GM12878 (cell line): ENCODE results near the gene RBPMS2. TPM values are rescaled to one million over a fixed set of nuclear protein-coding genes. Genes with fewer than 3 reads are reported as not detected.

ENCODE experiments used
- ATAC-seq: fragments of 200-7000 bp; cut with Tn5 transposase; 3 replicates; pipeline ENCODE4 v1.9.1; 2020; ENCODE audit warnings: mild to moderate bottlenecking, moderate library complexity
- BruUV-seq: library from RNA; stranded (reverse); fragments of 400-500 nt; replicated peaks from 2 replicates; lab custom pipeline; 2021; lab: Mats Ljungman, UMichigan
- CTCF ChIA-PET: fragments of 300-600 bp; sonication (Branson Sonifier 250); formaldehyde crosslinking; extraction: SDS; loops from one replicate; lab custom pipeline; 2021; ENCODE audit warnings: inconsistent platforms; lab: Yijun Ruan, JAX
- POLR2A ChIA-PET: fragments of 350-600 bp; formaldehyde crosslinking; extraction: SDS; loops from one replicate; lab custom pipeline; 2021; ENCODE audit warnings: inconsistent platforms; lab: Charles Lee
- RAD21 ChIA-PET: fragments of 300-600 bp; sonication (Branson Sonifier 250); formaldehyde crosslinking; loops from one replicate; lab custom pipeline; 2023; ENCODE audit warnings: antibody characterized with exemption; ENCODE audit not compliant: unreplicated experiment; lab: Charles Lee
- SMC1A ChIA-PET: fragments of 300-600 bp; sonication (Branson Sonifier 250); formaldehyde crosslinking; loops from one replicate; lab custom pipeline; 2023; ENCODE audit not compliant: unreplicated experiment, uncharacterized antibody; lab: Charles Lee
- DNase-seq: peaks from one replicate; pipeline ENCODE4 v3.0.0-alpha.2; 2011; ENCODE audit warnings: low read depth, low spot score
- FAIRE-seq: peaks from 3 replicates; lab custom pipeline; 2011; peaks lifted over from hg19 to GRCh38; lab: Jason Lieb, UNC
- H2AFZ ChIP-seq: 2 replicates; pipeline ENCODE4 v1.6.0; 2011; ENCODE audit warnings: low read depth, low read length, control low read depth; ENCODE audit not compliant: control insufficient read depth
- H3K27ac ChIP-seq: 2 replicates; pipeline ENCODE4 v1.5.1; 2011; ENCODE audit warnings: control low read depth; ENCODE audit not compliant: control insufficient read depth, insufficient read depth
- H3K27me3 ChIP-seq, 2 experiments: replicated peaks in 1 of 2; 2 replicates each; pipeline versions ENCODE4 v1.6.0 to v1.6.1; 2011; ENCODE audit warnings: low read length in 1 of 2; ENCODE audit not compliant: control insufficient read depth in 2 of 2, insufficient read depth in 2 of 2
- H3K36me3 ChIP-seq, 2 experiments: 2 replicates each; pipeline ENCODE4 v1.5.1; 2011; ENCODE audit warnings: low read length in 1 of 2; ENCODE audit not compliant: control insufficient read depth in 2 of 2, insufficient read depth in 2 of 2
- H3K4me1 ChIP-seq: 2 replicates; pipeline ENCODE4 v1.6.1; 2011; ENCODE audit warnings: mild to moderate bottlenecking, low read length, moderate library complexity, mixed read lengths; ENCODE audit not compliant: control insufficient read depth, insufficient read depth
- H3K4me2 ChIP-seq: 2 replicates; pipeline ENCODE4 v1.6.0; 2011; ENCODE audit warnings: control low read depth; ENCODE audit not compliant: control insufficient read depth, insufficient read depth
- H3K4me3 ChIP-seq: fragments of 200-600 bp; sonication (generic); 2 replicates; pipeline ENCODE4 v1.5.1; 2016
- H3K79me2 ChIP-seq: 2 replicates; pipeline ENCODE4 v1.6.0; 2011; ENCODE audit warnings: low read length; ENCODE audit not compliant: control insufficient read depth, insufficient read depth
- H3K9ac ChIP-seq: 2 replicates; pipeline ENCODE4 v1.8.0; 2011; ENCODE audit warnings: low read length, control low read depth, mixed read lengths; ENCODE audit not compliant: control insufficient read depth, insufficient read depth
- H3K9me3 ChIP-seq: replicated peaks from 3 replicates; pipeline ENCODE4 v1.5.1; 2011; ENCODE audit warnings: mild to moderate bottlenecking, low read length; ENCODE audit not compliant: control insufficient read depth, insufficient read depth
- H4K20me1 ChIP-seq: 2 replicates; pipeline ENCODE4 v1.6.0; 2011; ENCODE audit not compliant: control insufficient read depth, insufficient read depth
- BCL11A ChIP-seq: IDR thresholded peaks from 2 replicates; pipeline ENCODE4 v1.6.1; 2011; ENCODE audit warnings: low read depth, low read length
- CBX3 ChIP-seq: fragments of 200-600 bp; sonication (generic); IDR thresholded peaks from 2 replicates; pipeline ENCODE4 v1.6.1; 2016; ENCODE audit warnings: low read depth, borderline replicate concordance
- SP1 ChIP-seq: IDR thresholded peaks from one replicate; pipeline ENCODE4 v1.6.1; 2011; ENCODE audit warnings: low read depth, low read length
- SREBF1 ChIP-seq: IDR thresholded peaks from 2 replicates; pipeline ENCODE4 v1.6.1; 2012; ENCODE audit warnings: mild to moderate bottlenecking, low read length
- WGBS: methylation state at CpG from one replicate; pipeline ENCODE4 v1.1.6; 2016; ENCODE audit warnings: low lambda C conversion rate; ENCODE audit not compliant: insufficient replicate concordance, insufficient coverage; ENCODE audit errors: missing lambda C conversion rate; 5-methylcytosine and 5-hydroxymethylcytosine counted together
- in situ Hi-C: fragments of 300-500 bp; cut with MboI; formaldehyde crosslinking; loops from 9 replicates; pipeline ENCODE4 v1.14.3; 2018; ENCODE audit warnings: mixed read lengths
- intact Hi-C: fragments of 100-400 bp; cut with micrococcal nuclease; formaldehyde crosslinking; loops from one replicate; pipeline ENCODE4 v1.14.2; 2022; ENCODE audit not compliant: unreplicated experiment
- polyA plus RNA-seq, 11 experiments: library from polyadenylated mRNA; depleted of rRNA in 4 of 11; unstranded in 6 of 11; stranded (reverse) in 5 of 11; fragments of >200 nt; fragmentation: Nextera tagmentation in 4 of 11; fragmentation: Illumina TruSeq in 1 of 11; extraction: Ambion mirVana in 4 of 11; extraction: Trizol in 1 of 11; gene quantifications; 1 replicate in 1 of 11; 2 replicates in 10 of 11; pipeline versions ENCODE4 v1.2.1 to v1.2.3, GENCODE V29; 2011 to 2016; ENCODE audit warnings: inconsistent platforms in 2 of 11, missing spikeins in 2 of 11, low read depth in 1 of 11
- total RNA-seq, 4 experiments: library from RNA; depleted of rRNA in 3 of 4; stranded (reverse); fragments of >200 nt in 3 of 4; fragmentation: Illumina TruSeq in 1 of 4; extraction: Trizol in 1 of 4; gene quantifications; 2 replicates each; pipeline versions ENCODE4 v1.2.1 to v1.2.3, GENCODE V29; 2013 to 2021
- TF ChIP-seq, protein P1 (sequence below): IDR thresholded peaks from 2 replicates; pipeline ENCODE4 v1.6.1; 2012; ENCODE audit warnings: low read length, inconsistent platforms
- TF ChIP-seq, protein P2 (sequence below): IDR thresholded peaks from 2 replicates; pipeline ENCODE4 v1.6.1; 2011; ENCODE audit warnings: borderline replicate concordance, low read depth, mild to moderate bottlenecking, moderate library complexity, mixed read lengths, low read length; ENCODE audit not compliant: insufficient read depth; ENCODE audit errors: extremely low read length
- TF ChIP-seq, protein P3 (sequence below): fragments of 450-650 bp; IDR thresholded peaks from 2 replicates; pipeline ENCODE4 v1.6.1; 2017; ENCODE audit warnings: antibody characterized with exemption, mild to moderate bottlenecking, moderate library complexity

Gene RBPMS2
- total and polyA plus RNA-seq, 10 of the 15 experiments (the other 5 are each of a cell fraction or from before 2014, with no cell fraction given): 0.06 to 0.31 (median 0.19) TPM; not detected in 3

DNA sequence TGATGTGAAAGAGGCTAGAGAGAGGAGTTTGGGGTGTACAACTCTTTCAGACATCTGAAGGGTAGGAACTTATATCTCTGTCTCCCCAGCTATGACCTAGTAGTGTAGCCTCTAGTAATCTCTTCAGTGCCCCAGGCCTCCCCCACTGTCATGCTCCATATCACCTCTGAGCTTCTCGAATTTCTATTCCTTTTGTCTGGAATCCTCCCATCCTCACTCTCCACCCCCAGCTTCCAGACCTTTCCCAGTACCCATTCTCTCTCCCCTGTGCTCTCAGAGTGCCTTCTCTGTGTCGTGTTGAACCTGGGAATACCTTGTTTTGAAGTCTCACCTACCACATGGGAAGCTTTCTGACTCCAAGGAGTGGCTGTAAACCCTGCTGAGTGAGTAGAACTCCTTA lies 3.6 kb upstream of the RBPMS2 start:
- no peaks in the 10 kb centered on the region for H4K20me1 ChIP-seq
- ChIA-PET POLR2A (no interaction called here), SMC1A (interaction anchor here (1.0 to 1.1 kb wide), 2 partner anchors 34 to 51 kb away, joined by 3 read pairs; no protein-coding TSS in a partner anchor), CTCF (interaction anchor here (0.9 to 7.8 kb wide), 3 partner anchors 12 to 32 kb away, joined by 3 to 55 read pairs (median 3); no protein-coding TSS in a partner anchor), RAD21 (interaction anchor here (0.6 to 1.3 kb wide), 2 partner anchors 10 to 116 kb away, joined by 5 to 6 read pairs; no protein-coding TSS in a partner anchor)
- H3K9me3 ChIP-seq: no peaks in the 10 kb centered on the region
- H3K36me3 ChIP-seq: no peaks in the 10 kb centered on the region
- intact Hi-C loops (no loop called here), in situ Hi-C loops (no loop called here)
- DNase-seq (no peak), FAIRE-seq (no peak), ATAC-seq (no peak)
- H3K4me2 ChIP-seq: no peak overlapping the region
- H3K9ac ChIP-seq: no peak overlapping the region
- no peaks in the 10 kb centered on the region for H3K4me1 ChIP-seq
- TF ChIP-seq, protein P1, sequence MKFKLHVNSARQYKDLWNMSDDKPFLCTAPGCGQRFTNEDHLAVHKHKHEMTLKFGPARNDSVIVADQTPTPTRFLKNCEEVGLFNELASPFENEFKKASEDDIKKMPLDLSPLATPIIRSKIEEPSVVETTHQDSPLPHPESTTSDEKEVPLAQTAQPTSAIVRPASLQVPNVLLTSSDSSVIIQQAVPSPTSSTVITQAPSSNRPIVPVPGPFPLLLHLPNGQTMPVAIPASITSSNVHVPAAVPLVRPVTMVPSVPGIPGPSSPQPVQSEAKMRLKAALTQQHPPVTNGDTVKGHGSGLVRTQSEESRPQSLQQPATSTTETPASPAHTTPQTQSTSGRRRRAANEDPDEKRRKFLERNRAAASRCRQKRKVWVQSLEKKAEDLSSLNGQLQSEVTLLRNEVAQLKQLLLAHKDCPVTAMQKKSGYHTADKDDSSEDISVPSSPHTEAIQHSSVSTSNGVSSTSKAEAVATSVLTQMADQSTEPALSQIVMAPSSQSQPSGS: no peak
- TF ChIP-seq, protein P2, sequence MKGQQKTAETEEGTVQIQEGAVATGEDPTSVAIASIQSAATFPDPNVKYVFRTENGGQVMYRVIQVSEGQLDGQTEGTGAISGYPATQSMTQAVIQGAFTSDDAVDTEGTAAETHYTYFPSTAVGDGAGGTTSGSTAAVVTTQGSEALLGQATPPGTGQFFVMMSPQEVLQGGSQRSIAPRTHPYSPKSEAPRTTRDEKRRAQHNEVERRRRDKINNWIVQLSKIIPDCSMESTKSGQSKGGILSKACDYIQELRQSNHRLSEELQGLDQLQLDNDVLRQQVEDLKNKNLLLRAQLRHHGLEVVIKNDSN: no peak
- TF ChIP-seq CBX3 (no peak), SREBF1 (no peak), SP1 (no peak), BCL11A (no peak)
- TF ChIP-seq, protein P3, sequence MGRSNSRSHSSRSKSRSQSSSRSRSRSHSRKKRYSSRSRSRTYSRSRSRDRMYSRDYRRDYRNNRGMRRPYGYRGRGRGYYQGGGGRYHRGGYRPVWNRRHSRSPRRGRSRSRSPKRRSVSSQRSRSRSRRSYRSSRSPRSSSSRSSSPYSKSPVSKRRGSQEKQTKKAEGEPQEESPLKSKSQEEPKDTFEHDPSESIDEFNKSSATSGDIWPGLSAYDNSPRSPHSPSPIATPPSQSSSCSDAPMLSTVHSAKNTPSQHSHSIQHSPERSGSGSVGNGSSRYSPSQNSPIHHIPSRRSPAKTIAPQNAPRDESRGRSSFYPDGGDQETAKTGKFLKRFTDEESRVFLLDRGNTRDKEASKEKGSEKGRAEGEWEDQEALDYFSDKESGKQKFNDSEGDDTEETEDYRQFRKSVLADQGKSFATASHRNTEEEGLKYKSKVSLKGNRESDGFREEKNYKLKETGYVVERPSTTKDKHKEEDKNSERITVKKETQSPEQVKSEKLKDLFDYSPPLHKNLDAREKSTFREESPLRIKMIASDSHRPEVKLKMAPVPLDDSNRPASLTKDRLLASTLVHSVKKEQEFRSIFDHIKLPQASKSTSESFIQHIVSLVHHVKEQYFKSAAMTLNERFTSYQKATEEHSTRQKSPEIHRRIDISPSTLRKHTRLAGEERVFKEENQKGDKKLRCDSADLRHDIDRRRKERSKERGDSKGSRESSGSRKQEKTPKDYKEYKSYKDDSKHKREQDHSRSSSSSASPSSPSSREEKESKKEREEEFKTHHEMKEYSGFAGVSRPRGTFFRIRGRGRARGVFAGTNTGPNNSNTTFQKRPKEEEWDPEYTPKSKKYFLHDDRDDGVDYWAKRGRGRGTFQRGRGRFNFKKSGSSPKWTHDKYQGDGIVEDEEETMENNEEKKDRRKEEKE: no peak
- H3K4me3 ChIP-seq: no peak overlapping the region
- BruUV-seq: no TSS peak
- no peak overlapping the region for H3K27ac ChIP-seq
- 20% methylated on average over 2 of the region's 2 CpGs for WGBS
- H3K79me2 ChIP-seq: no peaks in the 10 kb centered on the region
- no peak overlapping the region for H2AFZ ChIP-seq
- peaks cover 7 to 13% of the 10 kb centered on the region in 2 experiments for H3K27me3 ChIP-seq
